GM10248 (cell line): ENCODE measurements around the gene FRMD1.
"Not testable (repeated sequence)": the region's sequence is repeated elsewhere in the genome, so short reads cannot be mapped to it uniquely, and the experiment has no call there.

Experiments
- CTCF ChIA-PET: fragments of 300-600 bp; sonication (Branson Sonifier 250); formaldehyde crosslinking; extraction: SDS; loops from one replicate; lab custom pipeline; 2021; ENCODE audit warnings: antibody characterized with exemption; lab: Yijun Ruan, JAX
- POLR2A ChIA-PET: fragments of 350-650 bp; sonication (Branson Sonifier 250); formaldehyde crosslinking; extraction: SDS; loops from one replicate; lab custom pipeline; 2020; ENCODE audit warnings: antibody characterized with exemption; lab: Yijun Ruan, JAX
- DNase-seq: peaks from one replicate; pipeline ENCODE4 v3.0.0; 2012; ENCODE audit errors: extremely low spot score
- CTCF ChIP-seq: IDR thresholded peaks from 2 replicates; pipeline ENCODE4 v1.5.1; 2012; ENCODE audit warnings: mild to moderate bottlenecking, low read depth; ENCODE audit errors: extremely low read depth, missing control alignments, control extremely low read depth

Gene FRMD1

DNA sequence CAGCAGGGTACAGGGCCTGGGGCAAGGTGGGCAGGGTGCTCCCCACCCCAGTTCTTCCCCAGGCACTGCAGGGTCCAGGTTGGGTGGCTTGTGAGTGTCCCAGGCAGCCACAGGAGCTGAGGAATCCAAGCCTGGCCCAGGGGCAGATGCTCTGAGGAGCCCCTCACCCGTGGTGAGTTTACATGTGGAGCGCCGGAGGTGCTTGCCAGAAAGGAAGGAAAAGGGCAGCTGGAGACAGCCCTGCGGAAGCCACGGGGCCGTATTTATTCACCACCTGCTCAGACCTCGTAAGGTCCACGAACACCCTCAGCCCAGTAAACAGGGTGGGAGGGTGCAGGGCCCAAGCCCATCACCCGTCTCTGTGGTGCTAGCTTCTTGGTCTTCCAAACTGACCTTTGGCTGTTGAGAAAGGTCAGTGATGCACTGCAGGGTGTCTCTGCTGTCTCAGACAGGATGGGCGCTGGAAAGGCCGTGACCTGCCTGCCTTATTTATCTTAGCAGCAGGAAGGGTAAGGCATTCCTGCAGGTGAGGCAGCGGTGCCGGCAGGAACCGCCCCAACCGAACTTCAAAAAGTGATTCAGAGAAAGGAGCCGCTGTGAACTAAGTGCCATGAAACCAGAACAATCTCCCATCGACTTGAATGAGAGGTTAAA is 4.0 kb upstream of the FRMD1 start:
- DNase-seq, result no peak
- ChIA-PET CTCF (no interaction called here), POLR2A (no interaction called here)
- TF ChIP-seq CTCF, result no peak

- no peak for TF ChIP-seq CTCF
- CTCF ChIA-PET, result no interaction called here
- POLR2A ChIA-PET, result no interaction called here
Measured at GRCh38 chr6:168081858-168082546, 3.0 kb upstream of the FRMD1 start.

GRCh38 chr6:168080393-168081077 is 1.5 kb upstream of the FRMD1 start:
- TF ChIP-seq CTCF, result no peak
- POLR2A ChIA-PET, result no interaction called here
- DNase-seq, result no peak
- CTCF ChIA-PET, result no interaction called here

More at GRCh38 chr6:168081858-168082546, 3.0 kb upstream of the FRMD1 start:
- DNase-seq, result no peak

- POLR2A ChIA-PET, result no interaction called here
- CTCF ChIA-PET, result no interaction called here
- DNase-seq, result no peak
Measured at GRCh38 chr6:168078175-168078942, 653 bp downstream of the FRMD1 start.

GRCh38 chr6:168077401-168077800 is 1.6 kb downstream of the FRMD1 start:
- DNase-seq, CTCF ChIA-PET, POLR2A ChIA-PET: not testable (repeated sequence)

More at GRCh38 chr6:168078175-168078942, 653 bp downstream of the FRMD1 start:
- no peak for TF ChIP-seq CTCF

DNA sequence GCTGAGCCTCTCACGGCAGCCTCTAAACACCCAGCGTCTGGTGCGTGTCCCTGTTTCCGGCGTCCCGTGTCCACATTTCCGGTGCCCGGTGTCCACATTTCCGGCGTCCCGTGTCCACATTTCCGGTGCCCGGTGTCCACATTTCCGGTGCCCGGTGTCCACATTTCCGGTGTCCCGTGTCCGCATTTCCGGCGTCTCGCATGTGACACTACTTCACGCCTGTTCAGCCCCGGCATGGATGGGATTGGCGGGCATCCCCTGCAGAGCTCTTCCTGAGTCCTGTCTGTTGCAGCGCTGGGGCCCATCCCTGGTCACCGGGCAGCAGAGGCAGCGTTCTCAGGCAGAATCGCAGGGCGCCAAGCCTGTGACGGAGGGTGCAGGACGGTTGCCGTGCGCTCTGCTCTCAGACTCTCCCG is 3.2 kb downstream of the FRMD1 start:
- TF ChIP-seq CTCF, result no peak
- CTCF ChIA-PET, result no interaction called here
- DNase-seq, result no peak
- POLR2A ChIA-PET, result no interaction called here
